Trophoblast cell (in vitro differentiated cells and primary cell): ENCODE data around the gene PSG6.
"Not testable (repeated sequence)": the region's sequence is repeated elsewhere in the genome, so short reads cannot be mapped to it uniquely, and the experiment has no call there.

ENCODE experiments used
- DNase-seq, 2 donors: peaks; one replicate each; pipeline ENCODE4 v3.0.0-alpha.2; 2016
- H2AFZ ChIP-seq: 2 replicates; pipeline ENCODE4 v1.6.1; 2013; ENCODE audit warnings: low read length, moderate library complexity, mild to moderate bottlenecking; ENCODE audit not compliant: insufficient read depth, poor library complexity
- H2AK5ac ChIP-seq: 2 replicates; pipeline ENCODE4 v1.6.1; 2013; ENCODE audit warnings: mild to moderate bottlenecking, low read length
- H2BK120ac ChIP-seq: 2 replicates; pipeline ENCODE4 v1.6.1; 2013; ENCODE audit warnings: low read length, mild to moderate bottlenecking, moderate library complexity; ENCODE audit not compliant: insufficient read depth, poor library complexity
- H2BK12ac ChIP-seq: 2 replicates; pipeline ENCODE4 v1.6.1; 2013; ENCODE audit warnings: mild to moderate bottlenecking, low read length, moderate library complexity
- H2BK5ac ChIP-seq: 2 replicates; pipeline ENCODE4 v1.6.1; 2013; ENCODE audit warnings: low read length, low read depth, moderate library complexity, mild to moderate bottlenecking; ENCODE audit not compliant: poor library complexity
- H3K14ac ChIP-seq: 2 replicates; pipeline ENCODE4 v1.6.1; 2013; ENCODE audit warnings: mild to moderate bottlenecking, low read length
- H3K18ac ChIP-seq: 2 replicates; pipeline ENCODE4 v1.6.1; 2013; ENCODE audit warnings: mild to moderate bottlenecking, low read length
- H3K23ac ChIP-seq: 2 replicates; pipeline ENCODE4 v1.6.1; 2013; ENCODE audit warnings: low read length
- H3K27ac ChIP-seq: 2 replicates; pipeline ENCODE4 v1.5.1; 2013; ENCODE audit warnings: low read depth, mild to moderate bottlenecking, inconsistent platforms, low read length, moderate library complexity
- H3K27me3 ChIP-seq: 2 replicates; pipeline ENCODE4 v1.6.1; 2013; ENCODE audit warnings: inconsistent platforms, mild to moderate bottlenecking, low read length, moderate library complexity; ENCODE audit not compliant: insufficient read depth
- H3K36me3 ChIP-seq, 2 experiments: 1 replicate in 1 of 2; 2 replicates in 1 of 2; pipeline ENCODE4 v1.6.1; 2013; ENCODE audit warnings: low read length in 2 of 2, mild to moderate bottlenecking in 2 of 2, moderate library complexity in 1 of 2; ENCODE audit not compliant: insufficient read depth in 2 of 2, control insufficient read depth in 1 of 2
- H3K4ac ChIP-seq: 2 replicates; pipeline ENCODE4 v1.6.1; 2013; ENCODE audit warnings: low read depth, mild to moderate bottlenecking, low read length, moderate library complexity
- H3K4me1 ChIP-seq, 2 experiments: 1 replicate in 1 of 2; 2 replicates in 1 of 2; pipeline ENCODE4 v1.6.1; 2013; ENCODE audit warnings: low read length in 2 of 2, mild to moderate bottlenecking in 2 of 2, moderate library complexity in 1 of 2; ENCODE audit not compliant: insufficient read depth in 2 of 2, control insufficient read depth in 1 of 2
- H3K4me2 ChIP-seq: 2 replicates; pipeline ENCODE4 v1.6.1; 2013; ENCODE audit warnings: inconsistent platforms, mild to moderate bottlenecking, low read length, moderate library complexity
- H3K4me3 ChIP-seq: 2 replicates; pipeline ENCODE4 v1.5.1; 2013; ENCODE audit warnings: mild to moderate bottlenecking, low read depth, low read length, inconsistent platforms
- H3K79me1 ChIP-seq: one replicate; pipeline ENCODE4 v1.6.1; 2013; ENCODE audit warnings: low read length
- H3K79me2 ChIP-seq: 2 replicates; pipeline ENCODE4 v1.6.1; 2013; ENCODE audit warnings: low read length, mild to moderate bottlenecking; ENCODE audit not compliant: control insufficient read depth, insufficient read depth, poor library complexity
- H3K9ac ChIP-seq: 2 replicates; pipeline ENCODE4 v1.6.1; 2013; ENCODE audit warnings: mild to moderate bottlenecking, low read length
- H3K9me3 ChIP-seq: 2 replicates; pipeline ENCODE4 v1.6.1; 2013; ENCODE audit warnings: low read depth, mild to moderate bottlenecking, control low read depth, inconsistent platforms, low read length; ENCODE audit not compliant: insufficient read depth
- H4K12ac ChIP-seq: 2 replicates; pipeline ENCODE4 v1.6.1; 2013; ENCODE audit warnings: low read depth, mild to moderate bottlenecking, low read length, moderate library complexity
- H4K8ac ChIP-seq: 2 replicates; pipeline ENCODE4 v1.6.1; 2013; ENCODE audit warnings: low read depth, mild to moderate bottlenecking, low read length, moderate library complexity
- H4K91ac ChIP-seq: one replicate; pipeline ENCODE4 v1.6.1; 2013; ENCODE audit warnings: low read depth, mild to moderate bottlenecking, low read length, moderate library complexity

PSG6 gene

GRCh38 chr19:42852821-42853220, 64.9 kb downstream of the PSG6 start:
- not testable (repeated sequence) for H3K23ac ChIP-seq, H3K9ac ChIP-seq, H3K27ac ChIP-seq, H3K18ac ChIP-seq, DNase-seq, H2BK5ac ChIP-seq, H4K12ac ChIP-seq, H3K79me2 ChIP-seq, H4K8ac ChIP-seq, H2BK120ac ChIP-seq, H2AK5ac ChIP-seq, H3K4me1 ChIP-seq, H3K4me3 ChIP-seq, H3K4ac ChIP-seq, H4K91ac ChIP-seq, H3K4me2 ChIP-seq, H3K14ac ChIP-seq, H3K36me3 ChIP-seq, H2BK12ac ChIP-seq, H3K27me3 ChIP-seq, H3K79me1 ChIP-seq, H2AFZ ChIP-seq
- H3K9me3 ChIP-seq = peaks cover 31% of the 10 kb centered on the region
